Stimulated activated CD4-positive, alpha-beta T cell treated with anti-CD3 and anti-CD28 coated beads, Interleukin-15, amount 100 ng/mL, for 48 hours (primary cell): ENCODE results near the gene FAM83D.
"Not testable (repeated sequence)": the region's sequence is repeated elsewhere in the genome, so short reads cannot be mapped to it uniquely, and the experiment has no call there.

Source experiments
- DNase-seq, 2 donors: peaks; one replicate each; pipeline ENCODE4 v3.0.0-alpha.2; 2020; ENCODE audit warnings: low read depth in 2 of 2

Gene FAM83D

GRCh38 chr20:38962928-38963401 is 36.7 kb downstream of the FAM83D start:
- no peak for DNase-seq

GRCh38 chr20:38963745-38964144 is 37.5 kb downstream of the FAM83D start:
- DNase-seq: no peak

- DNase-seq: no peak
Observed at GRCh38 chr20:38965264-38965663, 39.0 kb downstream of the FAM83D start.

- DNase-seq: no peak
Observed at GRCh38 chr20:38968090-38968489, 41.9 kb downstream of the FAM83D start.

GRCh38 chr20:38969708-38970107 is 43.5 kb downstream of the FAM83D start:
- DNase-seq: no peak

- no peak for DNase-seq
Observed at GRCh38 chr20:38970302-38970701, 44.1 kb downstream of the FAM83D start.

GRCh38 chr20:38973107-38973506 is 46.9 kb downstream of the FAM83D start:
- DNase-seq: no peak

- DNase-seq: no peak
Observed at GRCh38 chr20:38973645-38974044, 47.4 kb downstream of the FAM83D start.

GRCh38 chr20:38975539-38976120 is 49.4 kb downstream of the FAM83D start:
- DNase-seq: no peak

- DNase-seq: no peak
Observed at GRCh38 chr20:38979434-38979833, 53.2 kb downstream of the FAM83D start.

GRCh38 chr20:38979842-38980241 is 53.6 kb downstream of the FAM83D start:
- DNase-seq: no peak

GRCh38 chr20:38982291-38982690 is 56.1 kb downstream of the FAM83D start:
- no peak for DNase-seq

GRCh38 chr20:38985060-38985459 is 58.8 kb downstream of the FAM83D start:
- no peak for DNase-seq

- DNase-seq: no peak
Observed at GRCh38 chr20:38985603-38986170, 59.5 kb downstream of the FAM83D start.

GRCh38 chr20:38986663-38987062 is 60.4 kb downstream of the FAM83D start:
- DNase-seq: no peak

GRCh38 chr20:38987777-38988176 is 61.6 kb downstream of the FAM83D start:
- DNase-seq: no peak

GRCh38 chr20:38990728-38991127 is 64.5 kb downstream of the FAM83D start:
- DNase-seq: no peak

GRCh38 chr20:38991814-38992704 is 65.8 kb downstream of the FAM83D start:
- no peak for DNase-seq

GRCh38 chr20:38995536-38996044 is 69.4 kb downstream of the FAM83D start:
- no peak for DNase-seq

- not testable (repeated sequence) for DNase-seq
Observed at GRCh38 chr20:38996866-38997265, 70.6 kb downstream of the FAM83D start.

- DNase-seq: peak; percentile 48 to 59
Observed at GRCh38 chr20:38997622-38998021, 71.4 kb downstream of the FAM83D start.

GRCh38 chr20:38999217-38999616 is 73.0 kb downstream of the FAM83D start:
- no peak for DNase-seq
